Astrocyte (in vitro differentiated cells and primary cell): ENCODE data around the gene COL15A1. TPM values are rescaled to one million over a fixed set of nuclear protein-coding genes. Genes with fewer than 3 reads are reported as not detected.

Experiments used
- DNase-seq: peaks from one replicate; pipeline ENCODE4 v3.0.0-alpha.2; 2010; ENCODE audit warnings: low read depth
- FAIRE-seq: peaks from 2 replicates; lab custom pipeline; 2011; peaks lifted over from hg19 to GRCh38; lab: Jason Lieb, UNC
- H2AFZ ChIP-seq: 2 replicates; pipeline ENCODE4 v1.6.0; 2012; ENCODE audit warnings: low read depth, low read length, inconsistent platforms
- H3K27ac ChIP-seq: 2 replicates; pipeline ENCODE4 v1.5.1; 2011; ENCODE audit warnings: low read depth, low read length, inconsistent platforms
- H3K27me3 ChIP-seq: 2 replicates; pipeline ENCODE4 v1.6.0; 2011; ENCODE audit warnings: low read length, inconsistent platforms; ENCODE audit not compliant: insufficient read depth
- H3K36me3 ChIP-seq: 2 replicates; pipeline ENCODE4 v1.5.1; 2011; ENCODE audit warnings: low read length, inconsistent platforms; ENCODE audit not compliant: insufficient read depth
- H3K4me1 ChIP-seq: 2 replicates; pipeline ENCODE4 v1.5.1; 2011; ENCODE audit warnings: low read length, inconsistent platforms; ENCODE audit not compliant: insufficient read depth
- H3K4me2 ChIP-seq: 2 replicates; pipeline ENCODE4 v1.6.0; 2012; ENCODE audit warnings: low read length, inconsistent platforms
- H3K4me3 ChIP-seq: 2 replicates; pipeline ENCODE4 v1.5.1; 2011; ENCODE audit warnings: low read depth, mild to moderate bottlenecking, low read length, inconsistent platforms; ENCODE audit not compliant: insufficient read depth
- H3K79me2 ChIP-seq: 2 replicates; pipeline ENCODE4 v1.6.0; 2012; ENCODE audit warnings: mild to moderate bottlenecking, low read length, inconsistent platforms; ENCODE audit not compliant: insufficient read depth
- H3K9ac ChIP-seq: 2 replicates; pipeline ENCODE4 v1.6.0; 2012; ENCODE audit warnings: mild to moderate bottlenecking, low read length, inconsistent platforms
- H3K9me3 ChIP-seq: 2 replicates; pipeline ENCODE4 v1.5.1; 2012; ENCODE audit warnings: low read depth, mild to moderate bottlenecking, low read length, inconsistent platforms; ENCODE audit not compliant: insufficient read depth
- H4K20me1 ChIP-seq: 2 replicates; pipeline ENCODE4 v1.6.0; 2012; ENCODE audit warnings: low read length, inconsistent platforms; ENCODE audit not compliant: insufficient read depth
- H3K27ac Mint-ChIP-seq: one replicate; pipeline ENCODE4 v1.8.0; 2021; ENCODE audit warnings: mild to moderate bottlenecking, mixed read lengths; ENCODE audit not compliant: unreplicated experiment
- H3K27me3 Mint-ChIP-seq: one replicate; pipeline ENCODE4 v1.8.0; 2021; ENCODE audit warnings: low read depth, mixed read lengths; ENCODE audit not compliant: unreplicated experiment
- H3K36me3 Mint-ChIP-seq: one replicate; pipeline ENCODE4 v1.8.0; 2021; ENCODE audit warnings: low read depth, mixed read lengths; ENCODE audit not compliant: unreplicated experiment
- H3K4me1 Mint-ChIP-seq: one replicate; pipeline ENCODE4 v1.8.0; 2021; ENCODE audit warnings: low read depth, mixed read lengths; ENCODE audit not compliant: unreplicated experiment
- H3K4me3 Mint-ChIP-seq: one replicate; pipeline ENCODE4 v1.8.0; 2021; ENCODE audit warnings: mild to moderate bottlenecking, moderate library complexity, mixed read lengths; ENCODE audit not compliant: unreplicated experiment
- H3K9me3 Mint-ChIP-seq: one replicate; pipeline ENCODE4 v1.8.0; 2021; ENCODE audit warnings: mild to moderate bottlenecking, mixed read lengths; ENCODE audit not compliant: unreplicated experiment
- CTCF ChIP-seq: IDR thresholded peaks from 2 replicates; pipeline ENCODE4 v1.5.1; 2011; ENCODE audit warnings: low read depth, mild to moderate bottlenecking, inconsistent platforms, low read length, moderate library complexity; ENCODE audit not compliant: insufficient read depth
- EZH2 ChIP-seq: IDR thresholded peaks from 2 replicates; pipeline ENCODE4 v1.6.1; 2012; ENCODE audit warnings: mild to moderate bottlenecking, low read length, inconsistent platforms; ENCODE audit not compliant: insufficient read depth
- total RNA-seq: library from RNA; stranded (reverse); gene quantifications from 2 replicates; pipeline ENCODE4 v1.2.1, GENCODE V29; 2021

The COL15A1 gene
- total RNA-seq, 1 donor from 2014 or later: 5.6 TPM

- Histone ChIP-seq H3K27ac (no peak overlapping the region), H3K4me1 (peaks cover 8% of the 10 kb centered on the region), H3K9ac (no peak overlapping the region), H4K20me1 (no peaks in the 10 kb centered on the region), H3K9me3 (no peaks in the 10 kb centered on the region), H3K4me2 (no peak overlapping the region), H2AFZ (no peak overlapping the region), H3K27me3 (no peaks in the 10 kb centered on the region), H3K36me3 (no peaks in the 10 kb centered on the region), H3K79me2 (no peaks in the 10 kb centered on the region), H3K4me3 (no peak overlapping the region)
- Mint-ChIP-seq H3K4me3 (no peak overlapping the region), H3K9me3 (peaks cover 4% of the 10 kb centered on the region), H3K36me3 (no peaks in the 10 kb centered on the region), H3K27ac (no peak overlapping the region), H3K27me3 (peaks cover 19% of the 10 kb centered on the region), H3K4me1 (peaks cover 13% of the 10 kb centered on the region)
- no peak for TF ChIP-seq EZH2
- no peak for TF ChIP-seq CTCF
- no peak for DNase-seq
- FAIRE-seq: no peak
Measured at GRCh38 chr9:98929895-98930341, 13.8 kb upstream of the COL15A1 start.

DNA sequence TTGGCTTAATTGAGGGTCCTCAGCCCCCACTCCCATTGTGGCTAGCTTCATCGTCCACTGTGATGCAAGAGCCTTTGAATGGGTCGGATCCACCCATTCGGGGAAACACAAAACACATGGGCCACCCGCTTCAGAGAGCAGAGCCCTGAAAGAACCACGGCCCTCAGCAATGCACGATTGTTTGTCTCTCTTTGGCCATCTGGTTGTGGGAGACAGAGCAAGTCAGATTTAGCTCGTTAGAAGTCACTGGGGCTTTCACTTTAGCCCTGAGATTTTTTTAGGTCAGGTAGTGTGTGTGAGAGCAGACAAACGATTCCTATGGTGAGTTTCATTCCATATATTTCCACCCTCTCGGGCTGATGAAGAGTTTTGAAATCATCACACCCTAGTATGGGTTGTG lies 12.9 kb upstream of the COL15A1 start:
- Histone ChIP-seq H3K27ac (no peak overlapping the region), H2AFZ (no peak overlapping the region), H3K9me3 (no peaks in the 10 kb centered on the region), H3K4me2 (no peak overlapping the region), H4K20me1 (no peaks in the 10 kb centered on the region), H3K36me3 (no peaks in the 10 kb centered on the region), H3K27me3 (peaks cover 6% of the 10 kb centered on the region), H3K4me3 (no peak overlapping the region), H3K79me2 (no peaks in the 10 kb centered on the region), H3K4me1 (peaks cover 3% of the 10 kb centered on the region), H3K9ac (no peak overlapping the region)
- DNase-seq: no peak
- no peak overlapping the region for H3K4me3 Mint-ChIP-seq
- no peak overlapping the region for H3K27ac Mint-ChIP-seq
- peaks cover 4% of the 10 kb centered on the region for H3K9me3 Mint-ChIP-seq
- FAIRE-seq: no peak
- H3K27me3 Mint-ChIP-seq: peaks cover 19% of the 10 kb centered on the region
- H3K36me3 Mint-ChIP-seq: no peaks in the 10 kb centered on the region
- peaks cover 14% of the 10 kb centered on the region for H3K4me1 Mint-ChIP-seq
- TF ChIP-seq CTCF (no peak), EZH2 (no peak)

GRCh38 chr9:98931600-98932389 lies 11.9 kb upstream of the COL15A1 start:
- Mint-ChIP-seq H3K27me3 (peaks cover 22% of the 10 kb centered on the region), H3K4me3 (no peak overlapping the region), H3K4me1 (peaks cover 10% of the 10 kb centered on the region), H3K9me3 (peaks cover 4% of the 10 kb centered on the region), H3K27ac (no peak overlapping the region), H3K36me3 (no peaks in the 10 kb centered on the region)
- Histone ChIP-seq H3K4me3 (no peak overlapping the region), H2AFZ (no peak overlapping the region), H4K20me1 (no peaks in the 10 kb centered on the region), H3K27ac (no peak overlapping the region), H3K79me2 (no peaks in the 10 kb centered on the region), H3K27me3 (peaks cover 15% of the 10 kb centered on the region), H3K4me2 (no peak overlapping the region), H3K4me1 (peaks cover 3% of the 10 kb centered on the region), H3K9ac (no peak overlapping the region), H3K36me3 (no peaks in the 10 kb centered on the region), H3K9me3 (no peaks in the 10 kb centered on the region)
- no peak for FAIRE-seq
- no peak for TF ChIP-seq CTCF
- no peak for TF ChIP-seq EZH2
- no peak for DNase-seq
